Right forelimb (tissue), 1 donor: ENCODE results near the gene URB2.
"Not testable (repeated sequence)": the region's sequence is repeated elsewhere in the genome, so short reads cannot be mapped to it uniquely, and the experiment has no call there.

Experiments
- DNase-seq: peaks from one replicate; pipeline ENCODE4 v3.0.0-alpha.2; 2018

URB2 gene

GRCh38 chr1:229625915-229626831 lies at the start of gene URB2, which contains the start of gene TAF5L:
URB2 (plus strand) TSS chr1:229626247; CDS start chr1:229627634, 1,387 bp downstream.
TAF5L (minus strand) TSS chr1:229626122; CDS start chr1:229614482, 11,640 bp downstream.
- DNase-seq: peak; percentile 91

GRCh38 chr1:229578168-229579058 lies 47.6 kb upstream of the URB2 start:
- no peak for DNase-seq

GRCh38 chr1:229579059-229579673 lies 46.9 kb upstream of the URB2 start:
- DNase-seq: peak; percentile 77

- DNase-seq: no peak
Measured at GRCh38 chr1:229581485-229581884, 44.6 kb upstream of the URB2 start.

- no peak for DNase-seq
Measured at GRCh38 chr1:229582011-229582694, 43.9 kb upstream of the URB2 start.

GRCh38 chr1:229582715-229583114 lies 43.3 kb upstream of the URB2 start:
- DNase-seq: no peak

GRCh38 chr1:229585338-229585737 lies 40.7 kb upstream of the URB2 start:
- no peak for DNase-seq

GRCh38 chr1:229590119-229590518 lies 35.9 kb upstream of the URB2 start:
- DNase-seq: no peak

- no peak for DNase-seq
Measured at GRCh38 chr1:229593800-229594199, 32.2 kb upstream of the URB2 start.

- DNase-seq: no peak
Measured at GRCh38 chr1:229594227-229595008, 31.6 kb upstream of the URB2 start.

- DNase-seq: not testable (repeated sequence)
Measured at GRCh38 chr1:229595876-229596275, 30.2 kb upstream of the URB2 start.

GRCh38 chr1:229596925-229597699 lies 28.9 kb upstream of the URB2 start:
- DNase-seq: no peak

- no peak for DNase-seq
Measured at GRCh38 chr1:229597877-229598276, 28.2 kb upstream of the URB2 start.

- DNase-seq: no peak
Measured at GRCh38 chr1:229599218-229599954, 26.7 kb upstream of the URB2 start.

- no peak for DNase-seq
Measured at GRCh38 chr1:229600229-229600628, 25.8 kb upstream of the URB2 start.

GRCh38 chr1:229603371-229604005 lies 22.6 kb upstream of the URB2 start:
- no peak for DNase-seq

GRCh38 chr1:229607370-229607769 lies 18.7 kb upstream of the URB2 start:
- no peak for DNase-seq

- DNase-seq: no peak
Measured at GRCh38 chr1:229608590-229608989, 17.5 kb upstream of the URB2 start.

- DNase-seq: no peak
Measured at GRCh38 chr1:229613938-229614337, 12.1 kb upstream of the URB2 start.
